ENCODE data around the gene RDH8. TPM values are rescaled to one million over a fixed set of nuclear protein-coding genes. Genes with fewer than 3 reads are reported as not detected.

RDH8 gene
- total and polyA plus RNA-seq, 2 of the 4 experiments (the other 2 are of a cell fraction), result 0.18 TPM; not detected in 1

DNA sequence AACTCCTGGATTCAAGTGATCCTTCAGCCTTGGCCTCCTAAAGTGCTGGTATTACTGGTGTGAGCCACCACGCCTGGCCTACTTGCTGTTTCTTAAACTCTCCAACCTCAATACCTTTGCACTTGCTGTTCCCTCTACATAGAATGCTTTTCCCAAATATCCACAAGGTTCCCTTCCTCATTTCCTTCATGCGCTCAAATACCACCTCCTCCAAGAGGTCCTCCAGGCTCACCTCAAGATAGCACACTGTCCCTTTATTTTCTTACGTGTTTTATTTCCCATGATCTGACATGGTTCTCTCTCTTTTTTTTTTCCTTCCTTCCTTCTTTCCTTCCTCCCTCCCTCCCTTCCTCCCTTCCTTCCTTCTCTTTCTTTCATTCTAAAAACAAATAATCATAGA lies 13.5 kb downstream of the RDH8 start:
- in situ Hi-C loops (cut with MboI; ENCODE audit: low sequenced_read_pairs), result loop anchor here (5.0 kb wide), 1 partner anchor 89 kb away; the partner anchor contains the start of gene OLFM2
- no peak overlapping the region for H4K8ac ChIP-seq (ENCODE audit: low read depth in 2 of 2, low read length in 2 of 2)
- no peak overlapping the region for H4K5ac ChIP-seq (ENCODE audit: low read depth, low read length)
- ATAC-seq (ENCODE audit: low read depth) (no peak), DNase-seq (no peak)
- H3K23ac ChIP-seq (ENCODE audit: low read depth, low read length), result no peak overlapping the region
- intact Hi-C loops (cut with micrococcal nuclease), result loop anchor here (1.0 to 10.0 kb wide), 3 partner anchors 26 to 228 kb away; partner anchors contain the start of gene MRPL4
- no peak overlapping the region for H2BK5ac ChIP-seq (ENCODE audit: low read depth, low read length, poor library complexity, severe bottlenecking)
- H2AK5ac ChIP-seq (ENCODE audit: low read depth, low read length), result peak overlapping the region; percentile 35; the same call in 1 of the 2 replicates
- no peak overlapping the region for H2BK120ac ChIP-seq (ENCODE audit: low read depth, low read length)
- H3K18ac ChIP-seq (ENCODE audit: low read depth, low read length), result no peak overlapping the region
- no peaks in the 10 kb centered on the region for H3K9me1 ChIP-seq (ENCODE audit: insufficient read depth, low read length)
- H3K4me2 ChIP-seq (ENCODE audit: low read depth, low read length), result no peak overlapping the region
- H3K27ac ChIP-seq (ENCODE audit: insufficient read depth, low read length), result no peak overlapping the region
- H3K4ac ChIP-seq (ENCODE audit: low read depth, low read length), result no peak overlapping the region
- WGBS, 2 experiments (ENCODE audit: extremely low coverage in 2 of 2, insufficient read length in 1 of 2), result 94% methylated on average over 3 of the region's 3 CpGs; no CpG with 5 or more reads in 1 of the 2 experiments
- no peak overlapping the region for H3K9ac ChIP-seq (ENCODE audit: low read depth, low read length)
- H2AFZ ChIP-seq (replicated peaks; ENCODE audit: low read length, poor library complexity), result no peak overlapping the region
- no peak overlapping the region for H2BK20ac ChIP-seq (ENCODE audit: low read depth, low read length)
- 0 out of 3 replicates have a peak overlapping the region, but pooled peaks have one; percentile 68 for H2BK15ac ChIP-seq (ENCODE audit: low read depth, low read length)
- H4K20me1 ChIP-seq (ENCODE audit: insufficient read depth, low read length), result no peaks in the 10 kb centered on the region
- H3K36me3 ChIP-seq (ENCODE audit: control insufficient read depth, insufficient read depth, low read length), result no peaks in the 10 kb centered on the region
- no peak overlapping the region for H4K91ac ChIP-seq (ENCODE audit: insufficient read depth, low read depth, low read length)
- no peak overlapping the region for H3K4me3 ChIP-seq (ENCODE audit: insufficient read depth, low read depth, low read length)
- H3K79me1 ChIP-seq (ENCODE audit: low read depth in 1 of 2, low read length in 2 of 2), result no peaks in the 10 kb centered on the region
- TF ChIP-seq FOS (IDR thresholded peaks at IDR 0.05; ENCODE audit: low read depth, low read length) (no peak), RAD21 (IDR thresholded peaks at IDR 0.05; ENCODE audit: low read length) (no peak), RCOR1 (IDR thresholded peaks at IDR 0.05; ENCODE audit: insufficient replicate concordance, low read length) (no peak), RFX5 (IDR thresholded peaks at IDR 0.05; ENCODE audit: low read depth, low read length) (no peak)
- H3K9me3 ChIP-seq (ENCODE audit: control insufficient read depth, insufficient read depth, low read length), result no peaks in the 10 kb centered on the region
- H3K27me3 ChIP-seq (ENCODE audit: control insufficient read depth, insufficient read depth, low read length), result peaks cover 19% of the 10 kb centered on the region
- H2AK9ac ChIP-seq (replicated peaks; ENCODE audit: low read depth, low read length, poor library complexity), result no peak overlapping the region
- H3K14ac ChIP-seq (replicated peaks; ENCODE audit: low read depth, low read length), result no peak overlapping the region
- H3K4me1 ChIP-seq (ENCODE audit: control insufficient read depth, insufficient read depth, low read length), result 0 out of 2 replicates have a peak, but pooled peaks cover 2% of the 10 kb centered on the region
- no TSS peak for BruUV-seq (replicated peaks)
- CTCF ChIA-PET, result interaction anchor here (0.8 to 1.8 kb wide), 5 partner anchors 16 to 95 kb away, joined by 3 to 30 read pairs (median 7); partner anchors contain the start of gene COL5A3
- no peak overlapping the region for H3K56ac ChIP-seq (ENCODE audit: extremely low read depth, insufficient read depth, low read length)
- dilution Hi-C loops (cut with HindIII; ENCODE audit: low sequenced_read_pairs, unreplicated experiment), result no loop called here
- POLR2A ChIA-PET (ENCODE audit: unreplicated experiment), result no interaction called here
